Adrenal gland (tissue), 12 donors: ENCODE measurements around the gene ZNF311. TPM values are rescaled to one million over a fixed set of nuclear protein-coding genes. Genes with fewer than 3 reads are reported as not detected.
"Not testable (repeated sequence)": the region's sequence is repeated elsewhere in the genome, so short reads cannot be mapped to it uniquely, and the experiment has no call there.

Source experiments
- DNase-seq, 7 donors: peaks; one replicate each; pipeline ENCODE4 v3.0.0-alpha.2; 2019 to 2020
- H3K27ac ChIP-seq, 5 donors: fragments of 200-600 bp; sonication (generic) in 4 of 5; 1 replicate in 3 of 5; 2 replicates in 2 of 5; pipeline versions ENCODE4 v1.5.1 to v1.8.0; 2016 to 2020; ENCODE audit warnings: mild to moderate bottlenecking in 1 of 5
- H3K27me3 ChIP-seq: fragments of 200-600 bp; 2 replicates; pipeline ENCODE4 v1.8.0; 2021
- H3K36me3 ChIP-seq, 2 donors: fragments of 200-600 bp; replicated peaks in 1 of 2; 1 replicate in 1 of 2; 2 replicates in 1 of 2; pipeline versions ENCODE4 v1.5.1 to v1.8.0; 2018 to 2022
- H3K4me1 ChIP-seq, 2 donors: fragments of 200-600 bp; replicated peaks in 1 of 2; 1 replicate in 1 of 2; 2 replicates in 1 of 2; pipeline versions ENCODE4 v1.5.1 to v1.8.0; 2018 to 2021
- H3K4me3 ChIP-seq, 4 donors: fragments of 200-600 bp; sonication (generic) in 3 of 4; one replicate each; pipeline ENCODE4 v1.5.1; 2016 to 2018
- H3K9me3 ChIP-seq, 3 donors: fragments of 200-600 bp; sonication (generic) in 1 of 3; replicated peaks in 1 of 3; 1 replicate in 2 of 3; 2 replicates in 1 of 3; pipeline versions ENCODE4 v1.5.1 to v1.8.0; 2016 to 2021
- CTCF ChIP-seq, 6 experiments: fragments of 450-650 bp in 4 of 6; fragments of 200-600 bp in 2 of 6; sonication (generic) in 1 of 6; IDR thresholded peaks; 1 replicate in 5 of 6; 2 replicates in 1 of 6; pipeline versions ENCODE4 v1.5.1 to v1.8.0; 2016 to 2021; ENCODE audit warnings: antibody characterized with exemption in 6 of 6, mild to moderate bottlenecking in 2 of 6, moderate library complexity in 1 of 6
- POLR2A ChIP-seq, 2 donors: fragments of 450-650 bp; IDR thresholded peaks; one replicate each; pipeline ENCODE4 v1.6.1; 2017; ENCODE audit warnings: antibody characterized with exemption in 2 of 2, mild to moderate bottlenecking in 2 of 2, moderate library complexity in 1 of 2
- WGBS, 4 donors: extraction: QIAGEN DNeasy Blood & Tissue Kit in 2 of 4; methylation state at CpG; one replicate each; pipeline versions ENCODE4 v1.1.5 to v1.1.7; 2013 to 2017; 5-methylcytosine and 5-hydroxymethylcytosine counted together
- intact Hi-C, 2 donors: fragments of 100-400 bp; cut with DNase I; formaldehyde crosslinking; loops; one replicate each; pipeline versions ENCODE4 v1.14.1 to v1.15.0; 2022 to 2023
- polyA plus RNA-seq, 3 donors: library from polyadenylated mRNA; stranded (reverse); fragments of 200-250 nt in 2 of 3; fragments of 350-450 nt in 1 of 3; fragmentation: Illumina TruSeq in 1 of 3; extraction: RNeasy Lipid Tissue Mini Kit (QIAGEN cat#74804) in 1 of 3; gene quantifications; one replicate each; pipeline ENCODE4 v1.2.3, GENCODE V29; 2013 to 2014
- total RNA-seq, 9 donors: library from RNA; depleted of rRNA in 4 of 9; stranded (reverse); fragments of >200 nt in 4 of 9; fragments of 120-200 nt in 1 of 9; fragmentation: NEBNext Ultra II Directional in 1 of 9; extraction: Animal tissue kit (Norgen Biotek cat#: 25700) in 1 of 9; gene quantifications; one replicate each; pipeline versions ENCODE4 v1.1.0 to v1.2.4, GENCODE V29; 2013 to 2023
- donor health status: healthy with polysubstance abuse.
- donor health status: Bipolar disorder and iron deficiency.
- donor health status: DM: yes; HTN: yes; CAD: no.
- donor health status: DM: no; HTN: no; CAD: no.
- donor health status: DM: no; HTN: no; CAD: no.
- donor health status: DM: yes; HTN: yes; CAD: no.

Gene ZNF311
- total and polyA plus RNA-seq, 12 donors = 0.41 to 2.7 (median 1.1) TPM; not detected in 2

- intact Hi-C loops = no loop called here
- no peak overlapping the region for H3K4me3 ChIP-seq
- no peak for DNase-seq
Measured at GRCh38 chr6:28978133-28978491, 27.0 kb downstream of the ZNF311 start.

GRCh38 chr6:28977341-28978132, 27.6 kb downstream of the ZNF311 start:
- intact Hi-C loops = no loop called here
- Histone ChIP-seq H3K27me3 (no peaks in the 10 kb centered on the region), H3K4me3 (peak overlapping the region in 1 of 4 donors; percentile 36), H3K9me3 (no peaks in the 10 kb centered on the region), H3K36me3 (no peaks in the 10 kb centered on the region), H3K4me1 (no peaks in the 10 kb centered on the region), H3K27ac (peak overlapping the region in 2 of 5 donors; percentile 46 to 49)
- no peak for DNase-seq
- TF ChIP-seq CTCF (IDR thresholded peaks at IDR 0.05) (no peak), POLR2A (IDR thresholded peaks at IDR 0.05) (no peak)
- 31 to 51% (median 33%) methylated on average over 19 to 51 of the region's 51 CpGs for WGBS, 4 donors

More at GRCh38 chr6:28978133-28978491, 27.0 kb downstream of the ZNF311 start:
- 81 to 86% (median 85%) methylated on average over 3 of the region's 3 CpGs for WGBS, 4 donors
- H3K27me3 ChIP-seq = no peaks in the 10 kb centered on the region
- no peaks in the 10 kb centered on the region for H3K36me3 ChIP-seq
- TF ChIP-seq POLR2A (IDR thresholded peaks at IDR 0.05) (no peak), CTCF (IDR thresholded peaks at IDR 0.05) (no peak)
- H3K9me3 ChIP-seq = no peaks in the 10 kb centered on the region
- H3K27ac ChIP-seq = no peak overlapping the region
- peaks cover 0 to 5% of the 10 kb centered on the region in 2 donors for H3K4me1 ChIP-seq

GRCh38 chr6:28976677-28977076, 28.4 kb downstream of the ZNF311 start:
- 87 to 90% (median 90%) methylated on average over 3 of the region's 3 CpGs for WGBS, 4 donors
- Histone ChIP-seq H3K27ac (no peak overlapping the region), H3K9me3 (no peaks in the 10 kb centered on the region), H3K36me3 (no peaks in the 10 kb centered on the region), H3K4me1 (no peaks in the 10 kb centered on the region), H3K4me3 (no peak overlapping the region), H3K27me3 (no peaks in the 10 kb centered on the region)
- intact Hi-C loops = no loop called here
- DNase-seq = no peak
- no peak for TF ChIP-seq CTCF (IDR thresholded peaks at IDR 0.05)
- no peak for TF ChIP-seq POLR2A (IDR thresholded peaks at IDR 0.05)

GRCh38 chr6:28974505-28974904, 30.6 kb downstream of the ZNF311 start:
- TF ChIP-seq POLR2A (IDR thresholded peaks at IDR 0.05) = no peak
- TF ChIP-seq CTCF (IDR thresholded peaks at IDR 0.05) = no peak
- intact Hi-C loops = no loop called here
- whole genome bisulfite sequencing, 4 donors = 69 to 100% (median 74%) methylated on average over 1 of the region's 1 CpG

GRCh38 chr6:28970056-28970455, 35.1 kb downstream of the ZNF311 start:
- H3K27me3 ChIP-seq, DNase-seq, H3K9me3 ChIP-seq, H3K27ac ChIP-seq, H3K4me3 ChIP-seq, H3K36me3 ChIP-seq, intact Hi-C loops, H3K4me1 ChIP-seq: not testable (repeated sequence)
- 84 to 90% (median 88%) methylated on average over 14 to 21 of the region's 21 CpGs for WGBS, 4 donors

More at GRCh38 chr6:28974505-28974904, 30.6 kb downstream of the ZNF311 start:
- H3K27ac ChIP-seq = no peak overlapping the region
- no peaks in the 10 kb centered on the region for H3K27me3 ChIP-seq
- no peak overlapping the region for H3K4me3 ChIP-seq
- no peaks in the 10 kb centered on the region for H3K4me1 ChIP-seq
- no peaks in the 10 kb centered on the region for H3K36me3 ChIP-seq
- DNase-seq = no peak
- no peaks in the 10 kb centered on the region for H3K9me3 ChIP-seq
